Superior temporal gyrus (tissue), 1 donor: ENCODE results near the gene PKD1L1.
"Not testable (repeated sequence)": the region's sequence is repeated elsewhere in the genome, so short reads cannot be mapped to it uniquely, and the experiment has no call there.

Source experiments
- DNase-seq: peaks from one replicate; pipeline ENCODE4 v3.0.0-alpha.2; 2016; ENCODE audit errors: extremely low spot score

The PKD1L1 gene

DNA sequence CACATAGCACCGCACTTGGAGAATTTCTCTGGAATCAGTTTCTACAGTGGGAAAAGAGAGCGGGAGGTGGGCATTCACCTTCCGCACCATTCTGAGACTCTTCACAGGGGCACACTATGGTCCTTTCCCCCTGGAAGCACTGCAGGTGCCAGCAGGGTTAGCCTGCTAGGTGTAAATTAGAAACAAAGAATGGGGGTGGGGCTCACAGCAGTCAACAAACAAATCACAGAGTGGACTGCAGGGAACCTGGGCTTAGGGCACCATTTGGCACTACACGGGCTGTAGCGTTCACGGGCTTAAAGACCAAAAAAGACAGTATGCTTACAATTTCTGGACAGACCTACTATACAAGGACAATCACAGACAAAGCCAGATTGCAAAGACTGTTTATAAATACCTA is 8.0 kb upstream of the PKD1L1 start:
- DNase-seq: no peak

DNA sequence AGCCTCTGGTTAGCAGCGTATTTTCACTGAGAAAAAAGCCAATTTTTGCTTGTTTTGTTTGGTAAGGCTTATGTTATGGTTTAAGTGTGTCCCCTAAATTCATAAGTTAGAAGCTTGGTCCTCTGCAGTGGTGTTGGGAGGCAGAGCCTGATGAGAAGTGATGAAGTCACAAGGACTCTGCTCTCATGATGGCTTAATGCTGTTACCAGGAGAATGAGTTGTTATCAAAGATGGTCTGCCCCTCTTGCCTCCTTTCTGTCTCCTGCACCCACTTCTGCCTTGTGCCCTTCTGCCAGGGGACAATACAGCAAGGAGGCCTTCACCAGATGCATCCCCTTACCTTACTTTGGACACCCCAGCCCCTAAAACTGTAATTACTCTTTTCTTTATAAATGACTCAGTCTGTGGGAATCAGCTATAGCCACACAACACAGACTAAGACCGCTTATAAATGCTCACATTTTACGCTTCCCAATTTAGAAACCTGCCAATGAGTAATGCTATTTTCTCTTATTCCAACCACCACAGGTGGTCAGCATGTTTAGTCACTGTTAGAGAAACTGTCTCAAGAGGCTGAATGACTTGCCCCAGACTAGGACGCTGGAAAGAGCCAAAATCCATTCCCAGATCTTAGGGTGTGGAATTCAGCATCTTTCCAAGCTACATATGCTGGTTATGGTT is 6.1 kb upstream of the PKD1L1 start:
- DNase-seq: no peak

DNA sequence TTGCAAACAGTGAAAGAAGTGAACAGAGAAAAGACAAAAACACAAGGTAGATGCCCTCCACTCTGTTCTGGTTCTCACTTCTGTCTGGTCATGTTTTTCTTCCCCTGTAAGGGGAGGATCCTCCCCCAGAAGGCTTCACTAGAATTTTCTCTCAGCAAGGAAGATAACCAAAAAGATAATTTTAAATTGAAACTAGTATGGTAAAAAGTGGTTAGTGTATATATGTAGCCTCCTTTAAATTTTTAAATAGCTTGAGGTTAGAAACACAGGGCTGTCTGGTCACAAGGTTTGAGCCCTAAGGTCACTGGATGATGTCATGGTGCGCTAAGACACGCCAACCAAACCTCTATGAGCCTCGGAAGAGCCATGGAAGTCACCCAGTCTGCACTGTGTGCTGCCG is 5.6 kb upstream of the PKD1L1 start:
- no peak for DNase-seq

- no peak for DNase-seq
These were observed 4.0 kb upstream of the PKD1L1 start for GRCh38 chr7:47952224-47952623.

GRCh38 chr7:47951374-47951773 is 3.1 kb upstream of the PKD1L1 start:
- DNase-seq: no peak

DNA sequence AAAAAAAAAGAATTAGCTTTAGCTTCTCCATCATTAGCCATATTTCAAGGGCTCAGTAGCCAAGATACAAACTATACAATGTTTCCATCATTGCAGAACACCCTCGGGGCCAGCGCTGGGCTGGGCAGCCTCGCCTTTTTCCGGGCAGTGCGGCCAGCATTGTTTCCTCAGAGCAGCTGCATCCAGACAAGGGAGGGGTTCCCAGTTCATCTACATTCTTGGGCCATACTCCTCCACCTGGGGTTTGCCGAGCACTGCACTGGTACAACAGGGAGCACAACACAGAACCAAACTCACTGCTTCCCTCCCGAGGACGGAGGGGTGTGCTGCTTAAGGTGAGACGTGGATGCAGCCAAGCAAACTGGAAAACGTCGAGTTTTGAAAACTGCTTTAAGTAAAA is 2.4 kb upstream of the PKD1L1 start:
- DNase-seq: no peak

DNA sequence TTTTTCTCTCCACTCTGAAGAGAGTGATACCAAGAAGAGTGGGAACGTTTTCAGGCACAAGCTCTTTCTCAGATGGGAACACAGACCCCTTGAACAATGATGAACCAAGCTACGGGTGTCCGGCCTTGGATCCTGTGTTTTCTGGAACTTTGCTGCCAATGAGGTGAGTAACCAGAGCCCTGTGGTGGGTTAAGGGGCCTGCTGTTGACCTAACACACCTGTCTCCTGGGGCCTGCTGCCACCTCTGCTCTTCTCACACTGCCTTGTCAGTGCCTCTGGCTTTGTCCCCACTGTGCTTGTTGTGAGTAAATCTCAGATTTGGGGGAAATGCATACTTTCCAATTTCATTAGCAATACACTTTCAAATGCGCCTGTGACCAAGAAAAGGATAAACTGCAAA is 1.4 kb upstream of the PKD1L1 start:
- DNase-seq: no peak

- no peak for DNase-seq
These were observed 914 bp downstream of the PKD1L1 start for GRCh38 chr7:47947355-47947749.

- DNase-seq: no peak
These were observed 1.5 kb downstream of the PKD1L1 start for GRCh38 chr7:47946581-47947354.

DNA sequence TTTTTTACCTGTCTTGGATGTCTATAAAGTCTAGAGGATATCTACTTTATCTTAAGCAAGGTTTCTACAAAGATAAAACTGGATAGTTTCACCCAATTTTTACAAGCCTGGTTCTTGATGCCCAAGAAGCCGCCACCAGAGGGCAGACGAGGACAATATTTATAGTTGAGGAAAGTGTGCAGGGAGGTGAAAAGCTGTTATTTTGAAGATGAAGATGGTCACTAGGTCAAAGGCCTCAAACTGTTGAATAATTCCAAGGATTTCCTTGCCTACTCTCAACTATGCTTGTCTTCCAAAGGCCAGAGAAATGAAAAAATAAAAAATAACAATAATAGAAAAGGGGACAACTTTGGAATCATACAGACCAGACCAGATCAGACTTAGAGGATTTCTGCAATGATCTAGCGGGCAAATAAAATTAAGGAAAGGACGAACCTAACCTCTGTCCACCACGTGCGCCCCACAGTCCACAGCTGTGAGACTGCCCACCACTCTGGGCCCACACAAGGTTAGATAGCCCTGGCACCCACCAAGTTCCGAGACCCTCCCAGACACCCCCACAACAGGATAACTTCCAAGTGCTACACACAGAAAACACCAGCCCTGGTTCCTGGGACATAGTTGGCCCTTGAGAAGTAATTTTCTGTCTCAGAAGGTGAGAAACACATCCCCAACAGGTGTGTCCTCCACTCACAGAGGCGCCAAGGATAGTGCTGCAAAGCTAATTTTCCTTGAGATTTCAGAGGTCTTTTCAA is 2.8 kb downstream of the PKD1L1 start:
- peak; percentile 90 for DNase-seq

DNA sequence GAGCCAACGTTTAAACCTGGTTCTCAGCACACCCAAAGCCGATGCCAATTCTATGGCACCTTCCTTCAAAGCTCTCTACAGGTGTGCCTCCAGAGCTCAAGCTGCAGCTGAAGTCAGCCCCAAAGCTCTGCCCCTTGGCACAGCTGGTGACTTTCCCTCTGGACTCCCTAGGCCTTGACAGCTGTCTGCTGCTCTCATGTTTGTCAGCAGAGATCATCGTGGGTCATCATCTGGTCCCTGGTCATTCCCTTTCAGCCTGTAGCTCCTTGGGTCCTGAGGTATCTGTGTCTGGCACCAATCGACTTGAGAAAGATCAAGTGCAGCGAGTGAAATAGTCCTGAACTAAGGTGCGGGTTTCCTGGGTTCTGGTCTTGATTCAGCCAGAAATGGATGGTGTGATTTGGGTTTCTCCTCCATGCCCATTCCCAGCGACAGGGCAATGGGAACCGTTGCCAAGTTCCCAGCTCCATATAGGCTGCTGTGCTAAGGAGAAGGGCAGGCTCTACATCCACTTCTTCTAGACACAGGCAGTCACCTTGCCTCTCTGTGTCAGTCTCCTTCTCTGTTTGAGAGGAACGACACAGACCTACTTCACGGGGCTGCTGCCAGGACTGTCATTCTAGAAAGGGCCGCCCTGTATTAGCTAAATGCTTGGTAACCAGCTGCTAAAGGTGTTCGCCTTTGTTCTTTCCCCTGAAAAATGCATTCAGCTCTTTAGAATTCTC is 3.6 kb downstream of the PKD1L1 start:
- DNase-seq: no peak

- DNase-seq: no peak
These were observed 4.4 kb downstream of the PKD1L1 start for GRCh38 chr7:47943676-47944474.

DNA sequence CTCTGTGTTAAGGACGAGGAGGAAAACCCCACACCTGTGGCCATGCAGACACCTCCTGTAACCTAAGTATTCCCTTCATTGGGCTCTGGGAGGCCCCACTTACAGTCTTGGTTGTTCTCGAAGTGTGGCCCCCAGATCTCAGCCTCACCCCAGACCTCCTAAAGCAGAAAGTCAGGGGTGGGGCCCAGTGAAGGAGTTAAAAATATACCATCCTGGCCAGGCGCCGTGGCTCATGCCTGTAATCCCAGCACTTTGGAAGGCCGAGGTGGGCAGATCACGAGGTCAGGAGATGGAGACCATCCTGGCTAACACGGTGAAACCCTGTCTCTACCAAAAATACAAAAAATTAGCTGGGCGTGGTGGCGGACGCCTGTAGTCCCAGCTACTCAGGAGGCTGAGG is 5.6 kb downstream of the PKD1L1 start:
- not testable (repeated sequence) for DNase-seq

DNA sequence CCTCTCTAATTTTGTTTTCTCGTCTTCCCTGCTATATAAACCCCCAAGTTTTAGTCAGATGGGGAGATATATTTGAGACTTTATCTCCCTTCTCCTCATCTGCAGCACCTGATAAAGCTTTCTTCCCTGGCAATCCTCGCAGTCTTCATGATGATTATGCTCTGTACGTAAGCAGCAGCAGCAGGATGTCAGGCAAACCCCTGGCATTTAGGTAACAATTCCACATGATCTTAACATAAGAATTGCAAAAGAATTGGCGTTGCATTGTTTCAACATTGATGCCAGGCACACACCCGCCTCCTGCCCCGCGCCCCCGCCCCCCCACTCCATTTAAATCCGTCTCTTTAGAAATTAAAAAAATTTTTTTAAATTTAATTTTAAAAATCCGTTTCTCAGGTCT is 6.1 kb downstream of the PKD1L1 start:
- no peak for DNase-seq

- no peak for DNase-seq
These were observed 7.0 kb downstream of the PKD1L1 start for GRCh38 chr7:47941136-47941844.

GRCh38 chr7:47940088-47941013 is 7.9 kb downstream of the PKD1L1 start:
- DNase-seq: no peak

GRCh38 chr7:47939425-47940036 is 8.7 kb downstream of the PKD1L1 start:
- DNase-seq: no peak

DNA sequence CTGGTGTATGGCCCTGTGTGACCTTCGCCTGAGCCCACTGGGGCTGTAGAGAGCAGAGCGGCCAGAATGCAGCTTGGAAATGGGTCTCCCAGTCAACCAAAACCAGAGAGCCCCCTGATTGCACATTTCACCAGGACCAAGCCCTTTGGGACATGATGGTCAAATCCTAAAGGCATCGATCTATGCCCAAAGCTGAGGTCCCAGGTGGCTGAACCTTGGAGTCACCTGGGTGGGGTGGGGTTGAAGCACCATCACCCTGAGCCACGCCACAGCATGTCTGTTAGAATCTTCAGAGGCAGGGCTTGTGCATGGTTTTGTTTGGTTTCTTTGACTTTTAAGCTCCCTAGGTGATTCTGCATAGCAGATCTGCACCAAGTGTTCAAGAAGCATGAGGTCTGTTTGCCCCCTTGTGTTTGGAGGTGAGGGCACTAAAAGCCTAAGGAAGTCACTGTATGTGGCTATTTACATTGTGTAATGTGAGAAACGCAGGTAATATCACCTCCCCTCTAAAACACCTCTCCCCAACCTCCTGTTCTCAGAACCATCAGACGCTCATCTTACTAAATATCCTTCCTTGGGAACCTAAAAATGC is 9.6 kb downstream of the PKD1L1 start:
- no peak for DNase-seq
